ENCODE measurements around the gene HACD2. TPM values are rescaled to one million over a fixed set of nuclear protein-coding genes. Genes with fewer than 3 reads are reported as not detected.

Gene HACD2
- total and polyA plus RNA-seq, 10 of the 15 experiments (the other 5 are each of a cell fraction or from before 2014, with no cell fraction given), result 9.1 to 30.0 (median 18.8) TPM

- no peak overlapping the region for H3K27ac ChIP-seq (ENCODE audit: control insufficient read depth, insufficient read depth)
- ChIA-PET CTCF (no interaction called here), SMC1A (ENCODE audit: uncharacterized antibody, unreplicated experiment) (no interaction called here), POLR2A (no interaction called here), RAD21 (ENCODE audit: unreplicated experiment) (no interaction called here)
- FAIRE-seq, result no peak
- no peak for DNase-seq (ENCODE audit: low read depth, low spot score)
- H4K20me1 ChIP-seq (ENCODE audit: control insufficient read depth, insufficient read depth), result no peaks in the 10 kb centered on the region
- 97% methylated on average over 3 of the region's 3 CpGs for WGBS (ENCODE audit: insufficient coverage, insufficient replicate concordance, low lambda C conversion rate, missing lambda C conversion rate)
- TF ChIP-seq MEF2B (IDR thresholded peaks at IDR 0.05; ENCODE audit: partially characterized antibody, poor library complexity, severe bottlenecking), result no peak
- TF ChIP-seq CREB1 (IDR thresholded peaks at IDR 0.05; ENCODE audit: low read depth), result no peak
- no peak for TF ChIP-seq STAT1 (conservative IDR thresholded peaks at IDR 0.05)
- TF ChIP-seq ZBTB11 (CRISPR knock-in tag; IDR thresholded peaks at IDR 0.05), result no peak
- TF ChIP-seq CEBPZ (IDR thresholded peaks at IDR 0.05; ENCODE audit: low read depth, low read length), result no peak
- no peak for TF ChIP-seq ZNF217 (IDR thresholded peaks at IDR 0.05)
- no peaks in the 10 kb centered on the region for H3K27me3 ChIP-seq (replicated peaks in 1 of 2; ENCODE audit: control insufficient read depth in 2 of 2, insufficient read depth in 2 of 2, low read length in 1 of 2)
- no peaks in the 10 kb centered on the region for H3K9me3 ChIP-seq (replicated peaks; ENCODE audit: control insufficient read depth, insufficient read depth, low read length)
- no peak overlapping the region for H3K9ac ChIP-seq (ENCODE audit: control insufficient read depth, insufficient read depth, low read length)
- in situ Hi-C loops (cut with MboI) (no loop called here), intact Hi-C loops (cut with micrococcal nuclease; ENCODE audit: unreplicated experiment) (no loop called here)
- no peak overlapping the region for H2AFZ ChIP-seq (ENCODE audit: control insufficient read depth, low read depth, low read length)
- no peak overlapping the region for H3K4me2 ChIP-seq (ENCODE audit: control insufficient read depth, insufficient read depth)
- H3K4me1 ChIP-seq (ENCODE audit: control insufficient read depth, insufficient read depth, low read length), result no peaks in the 10 kb centered on the region
- no peak for ATAC-seq
- no peak overlapping the region for H3K4me3 ChIP-seq
- no peaks in the 10 kb centered on the region for H3K79me2 ChIP-seq (ENCODE audit: control insufficient read depth, insufficient read depth, low read length)
- no peaks in the 10 kb centered on the region; a peak in 2 of 4 replicates for H3K36me3 ChIP-seq (ENCODE audit: control insufficient read depth in 2 of 2, insufficient read depth in 2 of 2, low read length in 1 of 2)
- BruUV-seq (replicated peaks), result no TSS peak
Measured at GRCh38 chr3:123511726-123512125, 73.1 kb downstream of the HACD2 start.
